Aortic smooth muscle cell (primary cell): Measurements from ENCODE around the gene CEL. TPM values are rescaled to one million over a fixed set of nuclear protein-coding genes. Genes with fewer than 3 reads are reported as not detected.

ENCODE experiments used
- total RNA-seq: library from RNA; depleted of rRNA; stranded (reverse); fragments of >200 nt; gene quantifications from 2 replicates; pipeline ENCODE4 v1.2.3, GENCODE V29; 2014

CEL gene
- total RNA-seq: 0.19 and 0.26 TPM in 2 replicates

DNA sequence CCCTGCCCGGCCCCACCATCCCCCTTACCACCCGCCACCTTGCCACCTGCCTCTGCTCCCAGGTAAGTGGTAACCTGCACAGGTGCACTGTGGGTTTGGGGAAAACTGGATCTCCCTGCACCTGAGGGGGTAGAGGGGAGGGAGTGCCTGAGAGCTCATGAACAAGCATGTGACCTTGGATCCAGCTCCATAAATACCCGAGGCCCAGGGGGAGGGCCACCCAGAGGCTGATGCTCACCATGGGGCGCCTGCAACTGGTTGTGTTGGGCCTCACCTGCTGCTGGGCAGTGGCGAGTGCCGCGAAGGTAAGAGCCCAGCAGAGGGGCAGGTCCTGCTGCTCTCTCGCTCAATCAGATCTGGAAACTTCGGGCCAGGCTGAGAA is at the start of gene CEL:
Gene CEL (plus strand): TSS at position 218 of the 382 bp plus-strand sequence. CDS start 22 bp downstream, at position 240.

DNA sequence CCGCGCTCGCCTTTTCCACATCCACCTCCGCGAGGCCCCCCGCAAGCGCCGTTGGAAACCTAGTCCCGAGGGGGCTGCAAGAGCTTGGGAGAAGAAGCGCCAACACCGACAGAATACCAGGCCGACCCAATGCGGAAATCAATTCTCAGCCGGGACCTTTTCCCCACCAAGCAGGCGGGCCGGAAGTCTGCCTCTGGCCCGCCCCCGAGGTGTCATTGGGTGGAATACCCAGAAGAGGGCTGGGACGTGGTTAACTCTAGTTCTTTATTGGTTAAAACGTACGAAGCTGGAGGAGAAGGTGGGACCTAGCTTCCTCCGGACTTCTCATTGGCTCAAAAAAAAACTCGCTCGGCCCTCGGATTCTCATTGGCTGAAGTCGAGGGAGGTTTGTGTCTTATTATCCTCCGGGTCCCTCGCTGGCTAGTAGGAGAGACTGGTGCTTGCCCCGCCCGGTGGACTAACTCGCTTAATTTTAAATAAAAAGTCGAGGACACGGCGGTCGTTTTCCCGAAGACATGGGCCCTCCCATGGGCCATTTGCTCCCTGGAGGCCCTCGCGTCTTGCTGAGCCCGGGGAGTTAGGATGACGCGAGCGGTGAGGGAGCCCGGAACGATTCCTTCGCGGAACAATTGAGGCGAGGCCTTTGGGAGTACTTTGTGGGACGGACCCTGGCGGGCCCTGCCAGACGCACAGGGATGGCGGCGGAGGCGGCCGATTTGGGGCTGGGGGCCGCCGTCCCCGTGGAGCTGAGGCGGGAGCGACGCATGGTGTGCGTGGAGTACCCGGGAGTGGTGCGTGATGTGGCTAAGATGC is 31.3 kb upstream of the CEL start, which contains the start of gene GTF3C5:
Gene GTF3C5 (plus strand): TSS at position 681 of the 813 bp plus-strand sequence. CDS start 15 bp downstream, at position 696.

Other genes starting within 250 kb of the CEL start
- 0.40 and 0.56 TPM in 2 replicates for gene AK8, start 183.7 kb upstream of the CEL start, total RNA-seq
- gene SPACA9, start 183.1 kb upstream of the CEL start, total RNA-seq: 3.3 and 3.7 TPM in 2 replicates
- 25.4 and 40.2 TPM in 2 replicates for gene TSC1, start 117.4 kb upstream of the CEL start, total RNA-seq
- gene GFI1B, start 83.3 kb upstream of the CEL start, total RNA-seq: 0.19 TPM in 1 of 2 replicates, not detected in the other
- 25.9 and 28.9 TPM in 2 replicates for gene GTF3C5, start 31.0 kb upstream of the CEL start, total RNA-seq
- gene RALGDS, start 59.3 kb downstream of the CEL start, total RNA-seq: 13.4 and 19.8 TPM in 2 replicates
- gene GBGT1, start 101.9 kb downstream of the CEL start, total RNA-seq: 3.5 and 3.8 TPM in 2 replicates
- not detected in 2 replicates for gene OBP2B, start 147.3 kb downstream of the CEL start, total RNA-seq
- not detected in 2 replicates for gene ABO, start 213.2 kb downstream of the CEL start, total RNA-seq